Stimulated activated CD8-positive, alpha-beta memory T cell treated with anti-CD3 and anti-CD28 coated beads, Interleukin-12 subunit alpha, Interleukin-12 subunit beta, amount 100 ng/mL, for 24 hours (primary cell): ENCODE measurements around the gene JAZF1.

Experiments
- DNase-seq: peaks from one replicate; pipeline ENCODE4 v3.0.0-alpha.2; 2020; ENCODE audit errors: extremely low read depth

JAZF1 gene

GRCh38 chr7:28165961-28166955, 14.3 kb downstream of the JAZF1 start:
- DNase-seq = no peak

DNA sequence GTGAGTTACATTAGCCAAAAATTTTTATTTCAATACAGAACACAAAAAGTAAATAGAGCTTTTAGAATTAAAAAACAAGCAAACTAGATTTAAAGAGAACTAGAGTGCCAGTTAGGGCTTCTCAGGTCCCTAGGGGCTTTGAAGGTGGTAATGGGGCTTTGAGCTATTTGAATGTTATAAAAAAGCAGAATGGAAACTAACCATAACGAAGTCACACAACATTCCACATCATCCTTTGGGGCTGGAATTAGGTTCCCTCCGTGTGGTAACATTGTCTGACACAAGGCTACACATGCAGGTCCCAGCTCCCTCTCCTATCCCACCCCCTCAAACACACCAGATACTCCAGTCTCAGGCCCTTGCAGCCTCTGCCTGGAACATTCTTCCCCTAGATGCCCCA, 15.3 kb downstream of the JAZF1 start:
- DNase-seq = no peak

DNA sequence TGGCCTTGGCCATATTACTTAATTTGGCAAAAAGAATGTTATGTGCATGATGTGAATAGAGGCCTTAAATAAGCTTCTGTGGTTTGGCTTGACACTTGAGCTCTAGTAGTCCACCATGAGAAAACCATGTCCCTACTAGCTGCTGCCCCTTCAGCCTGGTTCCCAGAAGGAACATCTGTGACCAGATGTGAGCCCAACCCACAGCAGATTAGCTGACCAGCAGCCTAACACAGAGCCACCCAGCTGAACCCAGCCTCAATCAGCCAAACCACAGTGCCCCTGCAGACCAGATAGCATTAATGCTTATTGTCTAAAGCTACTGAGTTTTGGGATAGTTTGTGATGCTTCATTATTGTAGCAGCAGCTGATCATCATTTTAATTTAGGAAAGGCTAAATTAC, 16.6 kb downstream of the JAZF1 start:
- DNase-seq = no peak

DNA sequence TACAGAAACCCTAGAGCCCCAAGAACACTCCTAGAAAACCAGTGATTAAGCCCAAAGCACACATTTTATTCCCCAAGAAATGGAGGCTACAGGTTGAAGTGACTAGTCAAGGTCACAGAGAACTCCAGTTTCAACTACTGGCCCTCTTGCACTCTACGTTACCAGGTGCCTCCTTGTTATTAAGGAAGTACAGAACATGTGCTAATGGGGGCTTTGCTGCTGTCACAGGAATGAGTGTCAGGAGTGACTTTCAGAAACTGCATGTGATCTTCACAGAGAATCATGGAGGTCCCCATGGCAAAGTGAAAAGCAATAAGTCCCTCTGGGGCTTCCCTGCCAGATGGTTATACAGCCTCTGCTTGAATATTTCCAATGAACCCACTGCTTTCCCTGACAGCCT, 19.3 kb downstream of the JAZF1 start:
- no peak for DNase-seq

DNA sequence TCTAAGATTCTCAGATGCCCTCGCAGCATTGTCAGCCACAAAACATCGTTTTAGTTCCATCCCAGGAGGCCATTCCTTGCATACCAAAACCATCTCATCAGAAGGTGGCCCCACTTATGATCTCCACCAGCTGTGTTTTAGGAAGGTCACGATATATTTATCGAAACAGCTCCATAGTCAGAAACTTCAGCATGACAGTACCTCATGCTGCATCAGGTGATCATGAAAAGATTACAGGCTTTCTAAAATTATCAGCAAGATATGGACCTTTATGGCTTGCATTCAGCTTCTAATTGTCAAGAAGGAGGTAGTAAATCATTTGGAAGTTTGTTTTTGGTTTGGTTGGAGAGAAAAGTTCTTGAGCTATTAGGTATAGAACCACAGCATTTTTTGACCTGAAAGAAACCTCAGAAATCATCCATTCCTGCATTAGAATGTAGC, 20.0 kb downstream of the JAZF1 start:
- no peak for DNase-seq

- DNase-seq = no peak
Measured at GRCh38 chr7:28157831-28158416, 22.7 kb downstream of the JAZF1 start.

DNA sequence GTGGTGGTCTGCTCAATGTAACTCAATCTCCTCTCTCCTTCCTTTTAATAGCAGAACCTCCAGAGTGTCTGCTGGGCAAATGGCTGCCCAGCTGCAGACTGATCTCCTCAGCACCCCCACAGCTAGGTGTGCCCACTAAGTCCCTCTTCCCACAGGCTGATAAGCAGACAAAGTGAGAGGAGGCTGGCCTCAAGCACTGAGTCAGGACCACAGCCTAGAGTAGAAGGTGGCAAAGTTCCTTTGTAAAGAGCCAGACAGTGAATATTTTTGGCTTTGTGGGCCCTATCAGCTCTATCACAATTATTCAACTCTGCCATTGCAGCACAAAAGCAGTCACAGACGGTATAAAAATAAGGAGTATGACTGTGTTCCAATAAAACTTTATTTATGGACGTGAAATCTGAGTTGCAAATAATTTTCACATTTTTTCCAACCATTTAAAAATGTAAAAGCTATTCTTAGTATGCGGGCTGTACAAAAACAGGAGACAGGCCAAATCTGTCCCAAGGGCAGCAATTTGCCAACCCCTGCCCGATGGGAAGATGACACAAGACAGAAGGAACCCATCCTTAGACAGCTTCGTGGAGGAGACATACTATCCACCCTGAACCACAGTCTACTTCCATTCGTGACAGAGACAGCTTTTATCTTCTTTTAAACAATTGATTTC, 23.4 kb downstream of the JAZF1 start:
- no peak for DNase-seq

GRCh38 chr7:28156401-28156800, 24.2 kb downstream of the JAZF1 start:
- no peak for DNase-seq

DNA sequence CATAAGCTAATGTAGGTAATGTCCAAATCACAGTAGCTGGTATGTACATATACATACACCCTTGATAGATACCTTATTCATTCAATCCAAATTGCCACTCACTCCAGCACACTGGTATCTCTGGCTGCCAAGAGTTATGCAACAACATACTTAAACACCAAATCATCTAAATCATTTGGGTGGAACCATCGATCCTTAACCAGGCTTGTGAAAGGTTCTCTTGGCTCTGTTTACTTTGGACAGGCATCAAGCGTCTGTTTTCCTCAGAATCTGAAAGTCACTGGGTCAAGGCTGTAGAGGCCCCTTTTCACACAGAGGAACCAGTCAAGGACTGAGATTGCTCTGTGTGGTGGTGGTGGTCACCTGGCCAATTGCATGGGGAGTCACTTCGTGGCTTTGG, 24.6 kb downstream of the JAZF1 start:
- DNase-seq = no peak

GRCh38 chr7:28155019-28155660, 25.5 kb downstream of the JAZF1 start:
- DNase-seq = no peak

- DNase-seq = no peak
Measured at GRCh38 chr7:28152594-28152993, 28.0 kb downstream of the JAZF1 start.

- no peak for DNase-seq
Measured at GRCh38 chr7:28151965-28152364, 28.6 kb downstream of the JAZF1 start.

- no peak for DNase-seq
Measured at GRCh38 chr7:28149291-28150101, 31.1 kb downstream of the JAZF1 start.

DNA sequence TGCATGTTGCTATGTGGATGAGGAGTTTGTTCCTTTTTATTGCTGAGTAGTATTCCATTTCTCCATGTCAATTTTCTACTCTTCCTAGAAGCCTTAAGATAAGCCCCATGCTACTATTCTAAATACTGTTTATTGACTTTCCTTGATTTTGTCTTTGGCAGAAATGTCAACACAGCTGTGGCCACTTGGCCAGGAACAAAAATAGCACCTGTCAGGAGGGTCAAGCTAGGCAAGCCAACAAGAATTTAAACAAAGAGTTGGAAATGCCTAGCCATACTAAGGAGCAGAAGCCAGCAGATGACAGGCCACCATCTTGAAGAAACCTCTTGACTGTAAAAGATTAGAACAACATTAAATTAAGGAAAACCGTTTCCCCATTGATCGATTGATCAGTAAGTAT, 34.7 kb downstream of the JAZF1 start:
- DNase-seq = no peak

GRCh38 chr7:28145090-28145626, 35.4 kb downstream of the JAZF1 start:
- no peak for DNase-seq

- no peak for DNase-seq
Measured at GRCh38 chr7:28144266-28144665, 36.3 kb downstream of the JAZF1 start.

- no peak for DNase-seq
Measured at GRCh38 chr7:28142650-28143049, 37.9 kb downstream of the JAZF1 start.

- DNase-seq = no peak
Measured at GRCh38 chr7:28140979-28141378, 39.6 kb downstream of the JAZF1 start.

DNA sequence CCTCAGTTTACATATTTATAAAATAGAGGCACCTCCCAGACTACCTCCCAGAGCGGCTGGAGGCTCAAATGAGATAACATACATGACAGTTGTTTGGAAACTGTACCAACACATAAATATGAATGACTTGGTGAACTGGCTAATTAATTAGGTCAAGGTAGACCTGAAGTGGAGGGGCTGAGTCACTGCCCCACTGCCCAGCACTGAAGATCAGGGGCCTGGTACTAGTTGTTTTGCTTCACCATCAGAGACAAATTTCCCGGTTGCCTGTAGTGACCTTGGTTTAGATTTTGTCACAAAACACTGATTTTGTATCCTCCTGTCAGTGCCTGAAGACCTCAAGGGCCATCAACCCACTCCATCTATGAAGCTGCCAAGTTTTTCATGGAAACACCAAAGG, 41.8 kb downstream of the JAZF1 start:
- DNase-seq = no peak

- DNase-seq = no peak
Measured at GRCh38 chr7:28137463-28137862, 43.1 kb downstream of the JAZF1 start.

GRCh38 chr7:28136885-28137284, 43.7 kb downstream of the JAZF1 start:
- DNase-seq = no peak
